HepG2 (cell line): ENCODE data around the gene ZRANB2. TPM values are rescaled to one million over a fixed set of nuclear protein-coding genes. Genes with fewer than 3 reads are reported as not detected.

Source experiments
- ATAC-seq: fragments of 200-7000 bp; cut with Tn5 transposase; 3 replicates; pipeline ENCODE4 v1.9.1; 2020; ENCODE audit warnings: mild to moderate bottlenecking, moderate library complexity
- BruUV-seq: library from RNA; stranded (reverse); fragments of 400-500 nt; replicated peaks from 2 replicates; lab custom pipeline; 2021; lab: Mats Ljungman, UMichigan
- CTCF ChIA-PET: fragments of 300-600 bp; formaldehyde crosslinking; extraction: SDS; loops from one replicate; lab custom pipeline; 2021; ENCODE audit warnings: low total read pairs, inconsistent platforms, low intra/inter-chr PET ratio; lab: Yijun Ruan, JAX
- POLR2A ChIA-PET: fragments of 350-600 bp; sonication (Branson Sonifier 250); formaldehyde crosslinking; loops from one replicate; lab custom pipeline; 2020; ENCODE audit warnings: antibody characterized with exemption, inconsistent platforms; lab: Yijun Ruan, JAX
- DNase-seq: peaks from one replicate; pipeline ENCODE4 v3.0.0-alpha.2; 2015; ENCODE audit warnings: low spot score
- FAIRE-seq: peaks from 3 replicates; lab custom pipeline; 2011; peaks lifted over from hg19 to GRCh38; lab: Jason Lieb, UNC
- H2AFZ ChIP-seq: one replicate; pipeline ENCODE4 v1.6.1; 2011; ENCODE audit warnings: low read length, inconsistent platforms
- H3K27ac ChIP-seq: fragments of 300-600 bp; 3 replicates; pipeline ENCODE4 v1.8.0; 2011; ENCODE audit warnings: mixed run types, mild to moderate bottlenecking, mixed read lengths, low read length, inconsistent platforms; ENCODE audit not compliant: insufficient read depth; ENCODE audit errors: extremely low read length
- H3K27me3 ChIP-seq, 2 experiments: fragments of 200-600 bp in 1 of 2; 2 replicates in 1 of 2; 3 replicates in 1 of 2; pipeline versions ENCODE4 v1.6.0 to v1.8.0; 2011; ENCODE audit warnings: low read length in 2 of 2, mild to moderate bottlenecking in 2 of 2, moderate library complexity in 2 of 2, inconsistent platforms in 1 of 2; ENCODE audit not compliant: insufficient read depth in 2 of 2, control insufficient read depth in 1 of 2
- H3K36me3 ChIP-seq, 2 experiments: fragments of 200-600 bp in 1 of 2; replicated peaks in 1 of 2; 2 replicates in 1 of 2; 3 replicates in 1 of 2; pipeline versions ENCODE4 v1.5.1 to v1.8.0; 2011; ENCODE audit warnings: low read length in 2 of 2, inconsistent platforms in 1 of 2; ENCODE audit not compliant: insufficient read depth in 2 of 2, control insufficient read depth in 1 of 2
- H3K4me1 ChIP-seq: 2 replicates; pipeline ENCODE4 v1.5.1; 2012; ENCODE audit warnings: low read length, inconsistent platforms; ENCODE audit not compliant: insufficient read depth
- H3K4me2 ChIP-seq: 2 replicates; pipeline ENCODE4 v1.6.0; 2011; ENCODE audit warnings: low read depth, low read length, inconsistent platforms
- H3K4me3 ChIP-seq, 3 experiments: fragments of 200-600 bp in 1 of 3; sonication (generic), shearing (Covaris generic) in 1 of 3; replicated peaks in 1 of 3; 2 replicates each; pipeline ENCODE4 v1.5.1; 2011 to 2016; ENCODE audit warnings: low read length in 3 of 3, inconsistent platforms in 2 of 3, low read depth in 2 of 3, mild to moderate bottlenecking in 2 of 3, control low read depth in 1 of 3, mixed read lengths in 1 of 3; ENCODE audit not compliant: insufficient read depth in 1 of 3
- H3K79me2 ChIP-seq: one replicate; pipeline ENCODE4 v1.6.1; 2011; ENCODE audit warnings: low read length, inconsistent platforms; ENCODE audit not compliant: insufficient read depth
- H3K9ac ChIP-seq: 2 replicates; pipeline ENCODE4 v1.6.0; 2011; ENCODE audit warnings: mild to moderate bottlenecking, low read depth, low read length, inconsistent platforms; ENCODE audit not compliant: insufficient read depth
- H3K9me3 ChIP-seq: 2 replicates; pipeline ENCODE4 v1.5.1; 2012; ENCODE audit warnings: mild to moderate bottlenecking, low read length
- H4K20me1 ChIP-seq: 2 replicates; pipeline ENCODE4 v1.6.0; 2011; ENCODE audit warnings: inconsistent platforms, mild to moderate bottlenecking, low read length, moderate library complexity; ENCODE audit not compliant: insufficient read depth
- ATF1 ChIP-seq: IDR thresholded peaks from 2 replicates; pipeline ENCODE4 v1.6.1; 2016; ENCODE audit warnings: mild to moderate bottlenecking, control low read depth
- CBX5 ChIP-seq: sonication (generic); formaldehyde crosslinking; IDR thresholded peaks from 2 replicates; pipeline ENCODE4 v1.4.0; 2020; ENCODE audit warnings: missing genetic modification reagents, borderline replicate concordance
- CREM ChIP-seq, 2 experiments: sonication (generic) in 1 of 2; formaldehyde crosslinking in 1 of 2; IDR thresholded peaks; 2 replicates each; pipeline versions ENCODE4 v1.4.0 to v1.6.1; 2016 to 2020; ENCODE audit warnings: antibody characterized with exemption in 1 of 2, mild to moderate bottlenecking in 1 of 2, missing genetic modification reagents in 1 of 2
- DR1 ChIP-seq: sonication (generic); formaldehyde crosslinking; IDR thresholded peaks from 2 replicates; pipeline ENCODE4 v1.8.0; 2021; ENCODE audit warnings: mild to moderate bottlenecking, missing genetic modification reagents, inconsistent platforms
- HMGXB4 ChIP-seq, 2 experiments: sonication (generic) in 1 of 2; formaldehyde crosslinking in 1 of 2; IDR thresholded peaks; 2 replicates each; pipeline versions ENCODE4 v1.4.0 to v1.6.1; 2018 to 2020; ENCODE audit warnings: missing genetic modification reagents in 2 of 2, borderline replicate concordance in 1 of 2, low read depth in 1 of 2, mild to moderate bottlenecking in 1 of 2, missing biosample characterization in 1 of 2
- KLF9 ChIP-seq: IDR thresholded peaks from 2 replicates; pipeline ENCODE4 v1.6.1; 2016; ENCODE audit warnings: low read depth
- NBN ChIP-seq: fragments of 450-650 bp; conservative IDR thresholded peaks from 2 replicates; pipeline ENCODE4 v1.6.1; 2017
- SIN3B ChIP-seq: fragments of 150-350 bp; IDR thresholded peaks from 2 replicates; pipeline ENCODE4 v1.6.1; 2014; ENCODE audit warnings: low read length
- TEAD2 ChIP-seq: sonication (generic); formaldehyde crosslinking; IDR thresholded peaks from 2 replicates; pipeline ENCODE4 v1.9.0; 2021; ENCODE audit warnings: missing genetic modification reagents
- ZNF282 ChIP-seq: fragments of 450-650 bp; IDR thresholded peaks from 2 replicates; pipeline ENCODE4 v1.6.1; 2018; ENCODE audit not compliant: partially characterized antibody
- ZNF460 ChIP-seq: sonication (generic); formaldehyde crosslinking; IDR thresholded peaks from 2 replicates; pipeline ENCODE4 v1.5.1; 2020; ENCODE audit warnings: missing genetic modification reagents, mild to moderate bottlenecking, borderline replicate concordance
- ZNF543 ChIP-seq: sonication (generic); formaldehyde crosslinking; IDR thresholded peaks from 2 replicates; pipeline ENCODE4 v1.4.0; 2020; ENCODE audit warnings: mild to moderate bottlenecking, missing genetic modification reagents
- ZNF672 ChIP-seq: sonication (generic); formaldehyde crosslinking; IDR thresholded peaks from 2 replicates; pipeline ENCODE4 v1.8.1; 2022; ENCODE audit warnings: missing genetic modification reagents
- ZNF678 ChIP-seq: sonication (generic); formaldehyde crosslinking; IDR thresholded peaks from 2 replicates; pipeline ENCODE4 v1.4.0; 2020; ENCODE audit warnings: mild to moderate bottlenecking, missing genetic modification reagents
- WGBS: methylation state at CpG from one replicate; pipeline ENCODE4 v1.1.6; 2017; ENCODE audit warnings: low lambda C conversion rate; 5-methylcytosine and 5-hydroxymethylcytosine counted together
- in situ Hi-C: cut with HindIII; loops from 2 replicates; pipeline ENCODE4 v1.10.0; 2017; ENCODE audit warnings: low pct_unique_long_range_greater_than_20kb; ENCODE audit not compliant: extremely low pct_ligation_motif_present
- intact Hi-C: fragments of 100-400 bp; cut with micrococcal nuclease; formaldehyde crosslinking; loops from one replicate; pipeline ENCODE4 v1.10.0; 2022; ENCODE audit not compliant: unreplicated experiment
- polyA plus RNA-seq, 8 experiments: library from polyadenylated mRNA; depleted of rRNA in 3 of 8; stranded (reverse) in 7 of 8; unstranded in 1 of 8; fragments of >200 nt; fragmentation: Illumina TruSeq in 4 of 8; extraction: Trizol in 4 of 8; gene quantifications; 2 replicates each; pipeline versions ENCODE4 v1.2.1 to v1.2.3, GENCODE V29; 2011 to 2016; ENCODE audit warnings: low read depth in 4 of 8, missing spikeins in 1 of 8, mixed read lengths in 1 of 8; ENCODE audit not compliant: insufficient read depth in 1 of 8
- total RNA-seq, 5 experiments: library from RNA; depleted of rRNA; stranded (reverse); fragments of >200 nt; fragmentation: Illumina TruSeq; extraction: Trizol; gene quantifications; 2 replicates each; pipeline ENCODE4 v1.2.3, GENCODE V29; 2016; ENCODE audit warnings: low read depth in 1 of 5

The ZRANB2 gene
- total and polyA plus RNA-seq, 2 of the 13 experiments (the other 11 are each of a cell fraction or from before 2014, with no cell fraction given): 43.0 to 45.4 TPM

GRCh38 chr1:71074681-71075080 is 6.2 kb downstream of the ZRANB2 start:
- Histone ChIP-seq H3K4me3 (no peak overlapping the region), H3K4me2 (no peak overlapping the region), H3K4me1 (peaks cover 20% of the 10 kb centered on the region), H4K20me1 (peaks cover 29% of the 10 kb centered on the region), H3K36me3 (peaks cover 15 to 75% of the 10 kb centered on the region in 2 experiments), H2AFZ (no peak overlapping the region), H3K9ac (no peak overlapping the region), H3K9me3 (no peaks in the 10 kb centered on the region), H3K79me2 (peaks cover 37% of the 10 kb centered on the region), H3K27ac (no peak overlapping the region), H3K27me3 (no peaks in the 10 kb centered on the region)
- ATAC-seq (no peak), DNase-seq (no peak), FAIRE-seq (no peak)
- CTCF ChIA-PET: no interaction called here
- in situ Hi-C loops: loop anchor here (25.0 kb wide), 1 partner anchor 963 kb away; no protein-coding TSS in a partner anchor
- TF ChIP-seq TEAD2 (CRISPR knock-in tag): no peak
- no peak for TF ChIP-seq ATF1 (CRISPR knock-in tag)
- TF ChIP-seq HMGXB4 (CRISPR knock-in tag; IDR thresholded peaks at IDR 0.05; ENCODE audit: borderline replicate concordance in 1 of 2, low read depth in 1 of 2): no peak
- TF ChIP-seq ZNF678 (CRISPR knock-in tag): no peak
- TF ChIP-seq ZNF543: no peak
- no peak for TF ChIP-seq KLF9 (CRISPR knock-in tag)
- TF ChIP-seq DR1 (CRISPR knock-in tag): no peak
- no peak for TF ChIP-seq ZNF672 (CRISPR knock-in tag)
- TF ChIP-seq ZNF282: no peak
- no peak for TF ChIP-seq CREM (IDR thresholded peaks at IDR 0.05)
- TF ChIP-seq CREM (CRISPR knock-in tag; IDR thresholded peaks at IDR 0.05): no peak
- TF ChIP-seq CBX5: no peak
- TF ChIP-seq NBN: no peak
- TF ChIP-seq SIN3B: no peak
- no peak for TF ChIP-seq ZNF460
- POLR2A ChIA-PET: no interaction called here
- 97% methylated on average over 1 of the region's 1 CpG for WGBS
- intact Hi-C loops: no loop called here
- BruUV-seq: no TSS peak
